Naive thymus-derived CD4-positive, alpha-beta T cell (primary cell): ENCODE measurements around the gene PTPRN2. TPM values are rescaled to one million over a fixed set of nuclear protein-coding genes. Genes with fewer than 3 reads are reported as not detected.
A peak's percentile ranks its signal among the peaks of the same experiment; 100 is the strongest.
"Not testable (repeated sequence)": the region's sequence is repeated elsewhere in the genome, so short reads cannot be mapped to it uniquely, and the experiment has no call there.

Experiments used
- ATAC-seq: fragments of 150-1000 bp; cut with Tn5 transposase; 2 replicates; pipeline ENCODE4 v1.10.0; 2021; ENCODE audit warnings: mild to moderate bottlenecking, moderate library complexity
- CTCF ChIA-PET: fragments of 350-600 bp; sonication (Branson Sonifier 250); formaldehyde crosslinking; loops from one replicate; lab custom pipeline; 2021; ENCODE audit warnings: antibody characterized with exemption; lab: Charles Lee
- POLR2A ChIA-PET: fragments of 350-600 bp; sonication (Branson Sonifier 250); formaldehyde crosslinking; loops from one replicate; lab custom pipeline; 2021; ENCODE audit warnings: antibody characterized with exemption, inconsistent platforms; lab: Charles Lee
- DNase-seq, 9 donors: peaks; one replicate each; pipeline versions ENCODE4 v3.0.0 to v3.0.0-alpha.2; 2020 to 2022; ENCODE audit warnings: mixed read lengths in 1 of 9
- H3K27ac ChIP-seq: one replicate; pipeline ENCODE4 v1.7.0; 2013; ENCODE audit warnings: mild to moderate bottlenecking, low read depth, low read length, moderate library complexity
- H3K27me3 ChIP-seq, 2 donors: one replicate each; pipeline ENCODE4 v1.7.0; 2013; ENCODE audit warnings: low read length in 2 of 2, mild to moderate bottlenecking in 2 of 2, moderate library complexity in 2 of 2; ENCODE audit not compliant: control insufficient read depth in 2 of 2, insufficient read depth in 2 of 2
- H3K36me3 ChIP-seq, 3 experiments: 1 replicate in 2 of 3; 2 replicates in 1 of 3; pipeline ENCODE4 v1.7.0; 2013; ENCODE audit warnings: low read length in 3 of 3, mild to moderate bottlenecking in 3 of 3, moderate library complexity in 1 of 3; ENCODE audit not compliant: insufficient read depth in 3 of 3, control insufficient read depth in 2 of 3
- H3K4me1 ChIP-seq, 2 donors: one replicate each; pipeline ENCODE4 v1.7.0; 2013; ENCODE audit warnings: low read length in 2 of 2, mild to moderate bottlenecking in 2 of 2, moderate library complexity in 1 of 2; ENCODE audit not compliant: control insufficient read depth in 2 of 2, insufficient read depth in 2 of 2
- H3K4me3 ChIP-seq: 2 replicates; pipeline ENCODE4 v1.7.0; 2013; ENCODE audit warnings: mild to moderate bottlenecking, low read length
- H3K9me3 ChIP-seq, 3 experiments: 1 replicate in 2 of 3; 2 replicates in 1 of 3; pipeline ENCODE4 v1.7.0; 2013; ENCODE audit warnings: low read length in 3 of 3; ENCODE audit not compliant: control insufficient read depth in 2 of 3
- H3K27ac Mint-ChIP-seq, 9 donors: one replicate each; pipeline ENCODE4 v1.8.0; 2020 to 2022; ENCODE audit warnings: mixed read lengths in 9 of 9, mild to moderate bottlenecking in 8 of 9, moderate library complexity in 5 of 9, inconsistent platforms in 2 of 9
- H3K27me3 Mint-ChIP-seq, 5 donors: one replicate each; pipeline ENCODE4 v1.8.0; 2021 to 2022; ENCODE audit warnings: mixed read lengths in 5 of 5, mild to moderate bottlenecking in 1 of 5
- H3K36me3 Mint-ChIP-seq, 5 donors: one replicate each; pipeline ENCODE4 v1.8.0; 2020 to 2022; ENCODE audit warnings: mixed read lengths in 5 of 5, mild to moderate bottlenecking in 3 of 5, inconsistent platforms in 1 of 5
- H3K4me1 Mint-ChIP-seq, 7 donors: one replicate each; pipeline ENCODE4 v1.8.0; 2020 to 2022; ENCODE audit warnings: mixed read lengths in 7 of 7, mild to moderate bottlenecking in 3 of 7, inconsistent platforms in 1 of 7
- H3K4me3 Mint-ChIP-seq, 10 donors: one replicate each; pipeline ENCODE4 v1.8.0; 2020 to 2022; ENCODE audit warnings: mild to moderate bottlenecking in 10 of 10, mixed read lengths in 10 of 10, moderate library complexity in 6 of 10, inconsistent platforms in 2 of 10
- H3K9me3 Mint-ChIP-seq, 11 donors: one replicate each; pipeline ENCODE4 v1.8.0; 2020 to 2022; ENCODE audit warnings: mixed read lengths in 11 of 11, mild to moderate bottlenecking in 4 of 11, inconsistent platforms in 1 of 11, moderate library complexity in 1 of 11
- intact Hi-C, 2 donors: fragments of 100-400 bp; cut with micrococcal nuclease; formaldehyde crosslinking; loops; one replicate each; pipeline ENCODE4 v1.15.1; 2023
- polyA plus RNA-seq, 2 donors: library from polyadenylated mRNA; unstranded; fragments of 300-500 nt; fragmentation: Illumina TruSeq; gene quantifications; one replicate each; pipeline ENCODE4 v1.2.3, GENCODE V29; 2021
- total RNA-seq, 6 experiments: library from RNA in 5 of 6; stranded (reverse) in 5 of 6; gene quantifications; 1 replicate in 5 of 6; 2 replicates in 1 of 6; pipeline ENCODE4 v1.2.3 and lab custom pipeline; 2021 to 2026

Gene PTPRN2
- total and polyA plus RNA-seq, 7 experiments from 2014 or later: 0.58 to 2.3 (median 1.4) TPM

GRCh38 chr7:157898802-157899505 lies 688.7 kb downstream of the PTPRN2 start:
- no peak for ATAC-seq
- Mint-ChIP-seq H3K27ac (no peak overlapping the region), H3K4me3 (no peak overlapping the region), H3K9me3 (no peaks in the 10 kb centered on the region), H3K36me3 (no peaks in the 10 kb centered on the region), H3K4me1 (peaks cover 0 to 4% (median 0%) of the 10 kb centered on the region in 7 donors), H3K27me3 (peaks cover 0 to 5% (median 0%) of the 10 kb centered on the region in 5 donors)
- no peak overlapping the region for H3K4me3 ChIP-seq
- no peaks in the 10 kb centered on the region for H3K36me3 ChIP-seq
- H3K4me1 ChIP-seq: no peaks in the 10 kb centered on the region
- ChIA-PET CTCF (no interaction called here), POLR2A (interaction anchor here (0.6 kb wide), 1 partner anchor 13 kb away, joined by 3 read pairs; no protein-coding TSS in a partner anchor)
- H3K9me3 ChIP-seq: no peaks in the 10 kb centered on the region
- intact Hi-C loops: no loop called here
- H3K27me3 ChIP-seq: no peaks in the 10 kb centered on the region
- no peak for DNase-seq
- H3K27ac ChIP-seq: no peak overlapping the region

DNA sequence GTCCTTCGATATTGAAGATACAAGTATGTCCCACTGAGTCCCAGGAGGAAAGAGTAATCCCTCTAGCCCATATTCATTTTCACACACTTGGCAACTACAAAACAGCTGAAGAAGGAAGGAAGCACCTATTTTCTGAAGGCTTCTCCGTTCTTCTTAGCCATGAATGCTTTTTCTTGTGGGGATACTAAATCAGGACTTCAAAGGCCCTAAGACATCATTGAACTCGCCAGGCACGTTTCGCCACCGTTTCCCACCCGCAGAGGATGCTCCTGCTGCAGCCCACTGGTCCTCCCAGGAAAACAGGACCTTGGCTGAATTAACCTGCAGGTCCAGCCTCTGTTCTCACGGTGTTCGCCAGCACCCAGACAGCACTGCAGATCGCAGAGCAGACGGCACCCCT lies 689.4 kb downstream of the PTPRN2 start:
- H3K27ac ChIP-seq: no peak overlapping the region
- H3K9me3 ChIP-seq: no peaks in the 10 kb centered on the region
- ATAC-seq: no peak
- Mint-ChIP-seq H3K4me1 (peaks cover 0 to 5% (median 0%) of the 10 kb centered on the region in 7 donors), H3K4me3 (no peak overlapping the region), H3K27me3 (peaks cover 0 to 5% (median 0%) of the 10 kb centered on the region in 5 donors), H3K27ac (no peak overlapping the region), H3K36me3 (no peaks in the 10 kb centered on the region), H3K9me3 (no peaks in the 10 kb centered on the region)
- POLR2A ChIA-PET: no interaction called here
- CTCF ChIA-PET: no interaction called here
- no peak for DNase-seq
- no peaks in the 10 kb centered on the region for H3K36me3 ChIP-seq
- intact Hi-C loops: no loop called here
- no peaks in the 10 kb centered on the region for H3K4me1 ChIP-seq
- H3K4me3 ChIP-seq: no peak overlapping the region
- H3K27me3 ChIP-seq: no peaks in the 10 kb centered on the region

GRCh38 chr7:157897681-157898080 lies 689.9 kb downstream of the PTPRN2 start:
- H3K9me3 Mint-ChIP-seq: no peaks in the 10 kb centered on the region
- no peak overlapping the region for H3K4me3 Mint-ChIP-seq
- Histone ChIP-seq H3K4me3 (no peak overlapping the region), H3K36me3 (no peaks in the 10 kb centered on the region), H3K4me1 (no peaks in the 10 kb centered on the region), H3K9me3 (no peaks in the 10 kb centered on the region), H3K27ac (no peak overlapping the region), H3K27me3 (no peaks in the 10 kb centered on the region)
- POLR2A ChIA-PET: no interaction called here
- ATAC-seq (no peak), DNase-seq (no peak)
- peaks cover 0 to 5% (median 0%) of the 10 kb centered on the region in 5 donors for H3K27me3 Mint-ChIP-seq
- H3K27ac Mint-ChIP-seq: no peak overlapping the region
- peaks cover 0 to 5% (median 2%) of the 10 kb centered on the region in 7 donors for H3K4me1 Mint-ChIP-seq
- H3K36me3 Mint-ChIP-seq: no peaks in the 10 kb centered on the region
- intact Hi-C loops: no loop called here
- CTCF ChIA-PET: no interaction called here

GRCh38 chr7:157896774-157897555 lies 690.7 kb downstream of the PTPRN2 start:
- POLR2A ChIA-PET: interaction anchor here (0.7 kb wide), 1 partner anchor 595 kb away, joined by 3 read pairs; no protein-coding TSS in a partner anchor
- H3K9me3 ChIP-seq: no peaks in the 10 kb centered on the region
- no peaks in the 10 kb centered on the region for H3K27me3 ChIP-seq
- no peak overlapping the region for H3K27ac ChIP-seq
- intact Hi-C loops: no loop called here
- Mint-ChIP-seq H3K27me3 (peaks cover 0 to 5% (median 0%) of the 10 kb centered on the region in 5 donors), H3K27ac (peak overlapping the region in 1 of 9 donors; percentile 20), H3K36me3 (no peaks in the 10 kb centered on the region), H3K9me3 (no peaks in the 10 kb centered on the region), H3K4me3 (no peak overlapping the region), H3K4me1 (peaks cover 0 to 9% (median 5%) of the 10 kb centered on the region in 7 donors)
- H3K4me3 ChIP-seq: no peak overlapping the region
- CTCF ChIA-PET: no interaction called here
- ATAC-seq: no peak
- H3K4me1 ChIP-seq: no peaks in the 10 kb centered on the region
- H3K36me3 ChIP-seq: no peaks in the 10 kb centered on the region
- no peak for DNase-seq

- POLR2A ChIA-PET: interaction anchor here (0.7 kb wide), 1 partner anchor 594 kb away, joined by 3 read pairs; no protein-coding TSS in a partner anchor
- H3K4me1 ChIP-seq, CTCF ChIA-PET, H3K27me3 ChIP-seq, H3K36me3 Mint-ChIP-seq, H3K9me3 ChIP-seq, H3K4me3 Mint-ChIP-seq, H3K27ac Mint-ChIP-seq, intact Hi-C loops, ATAC-seq, H3K36me3 ChIP-seq, H3K9me3 Mint-ChIP-seq, H3K27me3 Mint-ChIP-seq, H3K27ac ChIP-seq, H3K4me3 ChIP-seq, DNase-seq: not testable (repeated sequence)
- peaks cover 2 to 15% (median 6%) of the 10 kb centered on the region in 7 donors for H3K4me1 Mint-ChIP-seq
Observed at GRCh38 chr7:157896376-157896675, 691.3 kb downstream of the PTPRN2 start.

DNA sequence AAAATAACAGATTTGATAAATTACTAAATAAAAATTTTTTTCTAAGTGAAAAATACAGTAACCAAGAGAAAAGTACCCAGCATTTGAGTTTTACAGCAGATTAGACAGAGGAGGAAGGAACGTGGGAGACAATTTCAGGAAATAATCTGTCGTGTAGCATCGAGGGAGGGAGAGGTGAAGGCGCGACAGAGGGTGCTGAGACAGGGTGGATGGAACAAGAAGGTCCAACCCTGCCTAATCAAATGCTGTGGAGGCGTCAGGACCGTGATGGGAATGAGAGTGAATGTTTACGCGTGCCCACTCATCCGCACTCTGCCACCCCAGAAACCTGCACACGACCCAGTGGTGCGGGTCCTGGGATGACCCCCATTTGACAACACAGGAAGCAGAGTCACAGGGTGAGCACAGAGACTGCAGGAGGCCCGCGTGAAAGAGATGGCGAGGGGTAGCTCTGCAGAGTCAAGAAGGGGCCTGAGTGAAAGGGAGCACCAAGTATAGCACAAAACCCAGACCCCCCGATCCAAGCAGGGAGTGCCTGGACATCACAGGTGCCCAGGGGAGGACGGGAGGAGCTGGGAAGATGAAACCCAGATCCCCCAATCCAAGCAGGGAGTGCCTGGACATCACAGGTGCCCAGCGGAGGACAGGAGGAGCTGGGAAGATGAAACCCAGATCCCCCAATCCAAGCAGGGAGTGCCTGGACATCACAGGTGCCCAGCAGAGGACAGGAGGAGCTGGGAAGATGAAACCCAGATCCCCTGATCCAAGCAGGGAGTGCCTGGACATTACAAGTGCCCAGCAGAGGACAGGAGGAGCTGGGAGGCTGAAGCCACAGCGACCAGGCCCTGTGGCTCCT lies 691.9 kb downstream of the PTPRN2 start:
- ATAC-seq: no peak

More for the DNA sequence above, 691.9 kb downstream of the PTPRN2 start:
- H3K27me3 Mint-ChIP-seq: peaks cover 0 to 5% (median 0%) of the 10 kb centered on the region in 5 donors
- H3K4me3 Mint-ChIP-seq: no peak overlapping the region
- H3K27ac Mint-ChIP-seq: peak overlapping the region in 2 of 9 donors; percentile 46 to 58
- H3K36me3 Mint-ChIP-seq: no peaks in the 10 kb centered on the region
- H3K9me3 Mint-ChIP-seq: no peaks in the 10 kb centered on the region
- H3K27me3 ChIP-seq: no peaks in the 10 kb centered on the region
- no peak overlapping the region for H3K4me3 ChIP-seq
- intact Hi-C loops: no loop called here
- no peak for DNase-seq
- H3K27ac ChIP-seq: no peak overlapping the region
- peaks cover 5 to 21% (median 11%) of the 10 kb centered on the region in 7 donors for H3K4me1 Mint-ChIP-seq
- POLR2A ChIA-PET: interaction anchor here (0.7 kb wide), 1 partner anchor 593 kb away, joined by 3 read pairs; no protein-coding TSS in a partner anchor
- H3K36me3 ChIP-seq: no peaks in the 10 kb centered on the region
- CTCF ChIA-PET: no interaction called here
- no peaks in the 10 kb centered on the region for H3K9me3 ChIP-seq
- H3K4me1 ChIP-seq: peaks cover 0 to 10% of the 10 kb centered on the region in 2 donors
